Fibroblast of gingiva (primary cell): ENCODE results near the gene THRA.

Source experiments
- DNase-seq: peaks from one replicate; pipeline ENCODE4 v3.0.0-alpha.2; 2011; ENCODE audit warnings: low read depth

THRA gene

GRCh38 chr17:40026816-40027613, 35.8 kb upstream of the THRA start:
- peak; percentile 61 for DNase-seq

DNA sequence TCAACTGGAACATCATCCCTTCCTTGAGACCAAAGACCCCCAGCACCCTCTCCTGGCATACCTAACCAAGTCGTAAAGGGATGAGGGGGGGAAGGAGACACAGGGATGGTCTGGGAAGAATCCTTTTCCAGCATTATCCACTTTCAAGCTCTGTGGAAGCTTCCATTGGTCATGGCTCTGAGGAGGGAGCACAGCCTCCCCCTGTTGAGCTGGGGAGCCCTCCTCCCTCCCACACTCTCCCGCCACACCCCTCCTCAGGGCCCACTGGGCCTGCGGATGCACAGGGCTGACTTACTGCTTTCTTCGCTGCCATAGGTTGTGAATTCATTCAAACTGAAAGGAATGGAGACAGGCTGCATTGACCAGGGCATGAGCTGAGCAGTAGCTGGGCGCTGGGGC, 35.2 kb upstream of the THRA start:
- no peak for DNase-seq

- DNase-seq: no peak
These were observed 34.2 kb upstream of the THRA start for GRCh38 chr17:40028595-40028994.

DNA sequence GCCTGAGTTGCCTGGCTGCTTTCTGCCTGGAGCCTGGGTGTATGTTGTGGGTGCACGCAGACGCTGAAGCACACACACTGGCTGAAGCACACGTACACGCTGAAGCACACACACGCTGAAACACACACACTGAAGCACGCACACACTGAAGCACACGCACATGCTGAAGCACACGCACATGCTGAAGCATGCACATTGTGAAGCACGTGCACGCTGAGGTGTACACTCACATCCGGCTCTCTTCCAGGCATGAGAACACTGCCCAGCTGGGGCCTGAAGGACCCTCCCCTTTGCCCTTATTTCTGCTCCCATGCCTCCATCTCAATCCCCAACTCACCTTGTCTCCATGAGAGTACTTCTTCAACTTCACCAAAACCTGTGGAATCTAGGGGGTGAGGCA, 31.1 kb upstream of the THRA start:
- no peak for DNase-seq

DNA sequence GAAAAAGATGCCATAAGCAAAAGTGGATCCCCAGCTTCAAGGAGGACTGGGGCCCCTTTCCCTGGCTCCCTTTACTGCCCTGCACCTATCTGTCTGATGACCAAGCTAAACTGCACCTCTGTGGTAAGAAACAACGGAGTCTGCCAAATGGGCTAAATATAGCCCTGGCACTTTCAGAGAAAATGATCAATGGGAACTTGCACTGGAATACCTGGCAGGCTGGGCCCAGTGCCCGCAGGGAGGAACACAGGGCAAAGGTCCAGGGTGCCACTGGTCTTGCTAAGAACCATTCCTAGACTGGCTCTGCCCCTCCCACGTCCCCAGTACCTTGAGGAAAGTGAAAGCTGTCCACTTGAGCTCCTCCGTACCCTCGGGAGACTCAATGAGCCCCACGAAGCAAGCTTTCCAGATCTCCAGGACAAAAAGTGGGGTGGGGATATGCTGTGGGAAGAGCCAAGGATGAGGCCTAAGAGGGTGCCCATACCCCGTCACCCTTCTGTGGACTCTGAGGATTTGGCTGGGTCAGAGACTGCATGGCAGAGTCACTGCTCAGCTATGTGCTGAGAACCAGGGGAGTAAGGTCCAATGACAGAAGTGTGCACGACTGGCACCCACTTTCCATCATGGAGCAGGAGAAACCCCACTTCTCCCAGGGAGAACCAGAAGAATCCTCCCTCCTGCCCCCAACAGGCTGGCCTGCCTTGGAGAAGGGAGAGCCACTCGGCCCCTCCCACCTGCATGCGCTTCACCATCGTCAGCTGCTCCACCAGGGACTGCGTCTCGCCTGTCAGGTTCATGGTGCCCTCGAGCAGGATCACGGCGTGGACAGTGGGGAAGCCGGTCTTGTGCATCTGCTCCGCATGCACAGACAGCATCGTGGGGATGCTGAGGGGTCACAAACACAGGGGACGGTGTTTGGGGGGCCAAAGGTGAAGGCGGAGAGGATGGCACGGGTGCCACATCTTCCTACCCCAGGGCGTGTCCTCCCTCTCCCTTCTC, 30.1 kb upstream of the THRA start:
- DNase-seq: no peak

DNA sequence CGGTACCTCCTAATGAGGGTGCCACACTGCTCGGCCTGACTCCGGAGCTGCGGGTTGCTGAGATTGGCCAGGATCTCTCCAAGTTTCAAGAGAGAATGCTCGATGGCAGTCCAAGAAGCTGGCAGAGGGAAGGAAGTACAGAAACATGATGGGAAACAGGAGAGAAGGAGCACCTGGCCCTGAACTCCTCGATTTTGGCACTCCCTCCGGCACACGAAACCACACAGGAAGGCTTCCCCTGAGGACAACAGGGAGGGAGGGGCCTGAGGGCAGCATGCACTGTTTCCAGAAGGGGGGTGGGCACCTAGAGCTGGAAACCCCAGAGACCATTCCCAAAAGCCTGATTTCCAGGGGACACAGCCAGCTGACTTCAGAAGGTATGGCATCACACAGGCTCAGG, 29.4 kb upstream of the THRA start:
- no peak for DNase-seq

- DNase-seq: no peak
These were observed 28.2 kb upstream of the THRA start for GRCh38 chr17:40034426-40035161.

- DNase-seq: peak; percentile 63
These were observed 27.6 kb upstream of the THRA start for GRCh38 chr17:40035162-40035559.

DNA sequence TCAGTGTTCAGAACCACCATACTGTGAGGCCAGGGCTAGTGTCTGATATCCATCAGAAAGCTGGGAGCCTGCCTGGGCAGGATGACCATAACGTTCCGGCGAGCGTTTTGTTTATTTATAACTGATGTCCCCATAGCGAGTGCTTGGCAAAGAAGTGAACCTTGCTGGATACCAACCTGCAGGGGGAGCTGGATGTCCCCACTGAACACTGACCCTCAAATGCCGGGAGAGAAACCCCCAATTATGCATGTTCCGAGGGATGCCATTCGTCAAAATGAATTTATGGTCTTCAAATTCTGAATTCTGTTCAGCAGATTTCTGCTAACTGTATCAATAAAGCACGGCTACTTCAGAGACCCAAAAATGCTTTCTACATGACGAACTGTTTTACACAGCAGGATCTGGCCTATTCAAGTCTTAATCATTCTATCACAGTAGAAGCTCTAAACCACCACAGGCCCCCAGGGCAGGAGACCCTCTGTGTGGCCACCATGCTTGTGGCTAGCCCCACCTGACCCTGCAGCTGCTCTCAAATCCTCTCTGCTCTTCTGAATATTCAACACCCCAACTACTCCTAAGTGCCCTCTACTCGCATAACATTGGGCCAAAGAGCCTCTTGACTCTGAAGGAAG, 23.8 kb upstream of the THRA start:
- peak; percentile 89 for DNase-seq

GRCh38 chr17:40041196-40041595, 21.6 kb upstream of the THRA start:
- no peak for DNase-seq

DNA sequence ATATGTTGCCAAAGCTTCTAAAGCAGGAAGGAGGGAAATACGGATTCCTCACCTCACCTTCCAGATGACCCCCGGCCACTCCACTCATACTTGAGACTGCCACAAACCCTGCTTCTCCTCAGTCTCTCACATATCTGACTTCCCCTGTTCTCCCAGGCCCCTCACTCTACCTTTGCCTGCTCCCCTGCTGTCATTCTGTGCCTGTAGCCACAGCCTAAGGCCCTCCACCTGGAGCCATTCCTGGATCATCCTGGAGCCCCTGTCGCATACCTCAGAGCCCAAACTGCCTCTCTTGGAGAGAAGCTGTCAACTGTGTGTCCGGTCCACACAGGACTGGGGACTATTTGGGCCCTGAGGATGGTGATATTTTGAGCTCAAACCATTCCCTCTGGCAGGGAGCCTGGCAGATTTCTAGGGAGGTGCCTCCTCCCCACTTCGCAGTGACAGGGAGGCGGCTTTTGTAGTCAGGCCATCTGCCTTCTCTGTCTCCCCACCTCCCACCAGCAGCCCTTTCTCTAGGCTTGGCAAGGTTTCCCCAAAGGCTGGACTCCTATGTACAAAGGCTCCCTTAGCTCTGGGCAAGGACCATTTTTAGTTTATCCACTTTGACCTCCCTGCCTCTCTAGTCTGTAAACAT, 6.3 kb upstream of the THRA start:
- no peak for DNase-seq

DNA sequence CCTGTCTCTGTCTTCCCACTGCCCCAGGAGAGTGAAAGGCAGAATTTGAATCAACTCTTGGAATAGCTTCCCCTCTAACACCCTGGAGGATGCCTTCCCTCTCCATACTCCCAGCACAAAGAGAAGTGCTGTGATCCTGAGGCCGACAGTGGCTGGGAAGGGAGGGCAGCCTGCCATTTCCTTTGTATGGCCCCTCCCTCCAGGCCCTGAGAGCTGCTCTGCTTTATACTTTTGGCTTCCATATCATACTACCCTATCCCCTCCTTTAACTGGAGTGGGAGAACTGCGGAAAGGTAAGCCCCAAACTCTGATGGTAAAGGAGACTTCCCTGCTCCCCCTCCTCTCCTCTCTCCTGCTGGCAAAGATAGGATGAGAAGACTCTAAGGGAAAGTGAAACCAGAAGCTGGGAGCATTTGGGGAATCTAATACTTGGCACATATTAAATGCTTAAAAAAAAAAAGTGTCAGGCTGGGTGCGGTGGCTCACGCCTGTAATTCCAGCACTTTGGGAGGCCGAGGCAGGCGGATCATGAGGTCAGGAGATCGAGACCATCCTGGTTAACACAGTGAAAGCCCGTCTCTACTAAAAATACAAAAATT, 4.5 kb upstream of the THRA start:
- peak; percentile 41 for DNase-seq

DNA sequence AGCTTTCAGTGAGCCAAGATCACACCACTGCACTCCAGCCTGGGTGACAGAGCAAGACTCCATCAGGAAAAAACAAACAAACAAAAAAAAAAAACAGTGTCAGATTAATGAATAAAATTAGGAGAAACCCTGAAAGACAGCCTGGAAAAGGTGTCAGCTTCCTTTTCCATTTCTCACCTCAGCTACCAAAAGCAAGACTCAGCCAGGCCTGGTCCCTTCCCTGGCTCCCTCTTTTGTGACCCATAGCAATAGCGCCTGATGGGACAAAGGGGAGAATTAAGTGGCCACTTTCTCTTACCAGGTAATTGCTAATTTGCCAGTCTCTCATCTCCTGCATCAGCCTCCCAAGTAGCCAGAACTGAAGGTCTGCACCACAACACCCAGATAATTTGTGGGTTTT, 3.9 kb upstream of the THRA start:
- no peak for DNase-seq

GRCh38 chr17:40059729-40060475, 2.9 kb upstream of the THRA start:
- no peak for DNase-seq

- DNase-seq: no peak
These were observed 1.7 kb upstream of the THRA start for GRCh38 chr17:40060887-40061608.

DNA sequence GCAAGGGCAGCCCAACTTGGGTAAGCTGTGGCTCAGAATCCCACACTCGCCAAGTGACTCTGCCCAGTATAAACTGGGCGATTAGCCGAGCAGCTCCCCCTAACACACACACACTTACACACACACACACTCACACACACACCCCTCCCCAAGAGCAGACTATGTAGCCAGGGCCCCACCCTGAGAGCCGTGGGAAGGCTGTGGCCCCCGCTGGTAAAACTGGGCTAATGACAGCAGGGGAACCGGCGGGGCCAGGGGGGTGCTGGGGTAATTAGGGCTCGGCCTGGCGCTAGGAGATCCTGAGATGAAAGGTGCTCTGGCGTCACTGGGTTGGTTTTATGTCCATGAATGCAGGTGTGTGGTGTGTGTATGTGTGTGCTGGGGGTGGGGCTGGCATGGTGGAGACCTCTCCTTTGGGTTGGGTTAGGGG, 1.1 kb upstream of the THRA start:
- no peak for DNase-seq

- peak; percentile 43 for DNase-seq
These were observed 514 bp downstream of the THRA start for GRCh38 chr17:40063187-40063771.

- no peak for DNase-seq
These were observed 1.3 kb downstream of the THRA start for GRCh38 chr17:40063901-40064531.
